Skeletal muscle tissue (tissue), 2 donors: ENCODE results near the gene IFT80. TPM values are rescaled to one million over a fixed set of nuclear protein-coding genes. Genes with fewer than 3 reads are reported as not detected.

Experiments
- small RNA-seq: library from RNA; depleted of rRNA; stranded (forward); fragments of <200 nt; gene quantifications from one replicate; pipeline ENCODE3, GENCODE V24; 2014
- total RNA-seq: library from RNA; depleted of rRNA; stranded (reverse); fragments of >200 nt; gene quantifications from one replicate; pipeline ENCODE4 v1.2.3, GENCODE V29; 2014

IFT80 gene
- total RNA-seq, 1 donor from 2014 or later: 19.8 TPM

Small RNA genes lying within 50 kb of the gene (small RNA-seq; reads per million reads assigned to genes)
- 46.9 reads per million, percentile 95 among the genes with 10 or more reads in this experiment for gene MIR15B
- 15.3 reads per million, percentile 93 among the genes with 10 or more reads in this experiment for gene MIR16-2

Other genes with a start within 250 kb of the IFT80 start
- gene C3orf80, start 173.8 kb downstream of the IFT80 start, total RNA-seq: not detected
- 36.5 TPM for gene SMC4, start 425 bp upstream of the IFT80 start, total RNA-seq
- gene TRIM59, start 50.6 kb upstream of the IFT80 start, total RNA-seq: 6.3 TPM
- 25.6 TPM for gene KPNA4, start 166.3 kb upstream of the IFT80 start, total RNA-seq